Type B pancreatic cell (in vitro differentiated cells): ENCODE results near the gene RAB8B. TPM values are rescaled to one million over a fixed set of nuclear protein-coding genes. Genes with fewer than 3 reads are reported as not detected.

Source experiments
- DNase-seq: peaks from one replicate; pipeline ENCODE4 v3.0.0; 2021; ENCODE audit warnings: mixed read lengths; ENCODE audit not compliant: unreplicated experiment; ENCODE audit errors: extremely low spot score
- H3K27ac Mint-ChIP-seq: 2 replicates; pipeline ENCODE4 v1.8.0; 2021; ENCODE audit warnings: mild to moderate bottlenecking, mixed read lengths
- H3K27me3 Mint-ChIP-seq: 2 replicates; pipeline ENCODE4 v1.8.0; 2021; ENCODE audit warnings: mixed read lengths
- H3K36me3 Mint-ChIP-seq: 2 replicates; pipeline ENCODE4 v1.8.0; 2021; ENCODE audit warnings: mixed read lengths
- H3K4me1 Mint-ChIP-seq: one replicate; pipeline ENCODE4 v1.8.0; 2021; ENCODE audit warnings: mixed read lengths; ENCODE audit not compliant: unreplicated experiment
- H3K4me3 Mint-ChIP-seq: 2 replicates; pipeline ENCODE4 v1.8.0; 2021; ENCODE audit warnings: mild to moderate bottlenecking, mixed read lengths
- H3K9me3 Mint-ChIP-seq: 2 replicates; pipeline ENCODE4 v1.8.0; 2021; ENCODE audit warnings: mixed read lengths
- total RNA-seq: library from RNA; stranded (reverse); gene quantifications from 2 replicates; pipeline ENCODE4 v1.2.1, GENCODE V29; 2021; ENCODE audit warnings: low replicate concordance
- TF ChIP-seq, protein P1 (sequence below): fragments of 200-600 bp; sonication (generic); conservative IDR thresholded peaks from 2 replicates; pipeline ENCODE4 v1.5.0; 2021; ENCODE audit warnings: antibody characterized with exemption, mild to moderate bottlenecking

The RAB8B gene
- total RNA-seq, 1 donor from 2014 or later: 36.8 TPM

- Mint-ChIP-seq H3K4me3 (no peak overlapping the region), H3K36me3 (peaks cover 15% of the 10 kb centered on the region), H3K27ac (no peak overlapping the region), H3K9me3 (no peaks in the 10 kb centered on the region), H3K27me3 (no peaks in the 10 kb centered on the region), H3K4me1 (no peaks in the 10 kb centered on the region)
- DNase-seq: no peak
- TF ChIP-seq, protein P1, sequence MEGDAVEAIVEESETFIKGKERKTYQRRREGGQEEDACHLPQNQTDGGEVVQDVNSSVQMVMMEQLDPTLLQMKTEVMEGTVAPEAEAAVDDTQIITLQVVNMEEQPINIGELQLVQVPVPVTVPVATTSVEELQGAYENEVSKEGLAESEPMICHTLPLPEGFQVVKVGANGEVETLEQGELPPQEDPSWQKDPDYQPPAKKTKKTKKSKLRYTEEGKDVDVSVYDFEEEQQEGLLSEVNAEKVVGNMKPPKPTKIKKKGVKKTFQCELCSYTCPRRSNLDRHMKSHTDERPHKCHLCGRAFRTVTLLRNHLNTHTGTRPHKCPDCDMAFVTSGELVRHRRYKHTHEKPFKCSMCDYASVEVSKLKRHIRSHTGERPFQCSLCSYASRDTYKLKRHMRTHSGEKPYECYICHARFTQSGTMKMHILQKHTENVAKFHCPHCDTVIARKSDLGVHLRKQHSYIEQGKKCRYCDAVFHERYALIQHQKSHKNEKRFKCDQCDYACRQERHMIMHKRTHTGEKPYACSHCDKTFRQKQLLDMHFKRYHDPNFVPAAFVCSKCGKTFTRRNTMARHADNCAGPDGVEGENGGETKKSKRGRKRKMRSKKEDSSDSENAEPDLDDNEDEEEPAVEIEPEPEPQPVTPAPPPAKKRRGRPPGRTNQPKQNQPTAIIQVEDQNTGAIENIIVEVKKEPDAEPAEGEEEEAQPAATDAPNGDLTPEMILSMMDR: no peak
Measured at GRCh38 chr15:63308491-63308890, 119.1 kb downstream of the RAB8B start.

DNA sequence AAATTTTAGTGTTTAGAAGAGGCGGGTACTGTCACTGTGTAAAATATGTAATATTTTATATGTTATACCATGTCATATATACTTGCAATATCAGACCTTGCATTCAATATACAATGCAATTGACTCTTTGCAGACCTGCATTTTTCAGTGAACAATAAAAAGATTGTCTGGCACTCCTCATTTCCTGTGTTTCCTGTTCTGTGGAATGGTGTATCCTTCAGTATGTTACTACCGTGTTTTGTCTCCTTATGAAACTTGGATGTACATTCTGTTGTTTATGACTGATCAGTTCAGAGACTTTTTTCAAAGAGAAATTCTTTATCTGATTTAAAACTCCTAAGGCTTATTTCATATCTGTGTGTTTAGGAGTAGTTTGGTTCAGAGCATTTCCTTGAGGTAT lies 119.5 kb downstream of the RAB8B start:
- TF ChIP-seq, protein P1: no peak
- H3K27me3 Mint-ChIP-seq: no peaks in the 10 kb centered on the region
- H3K4me3 Mint-ChIP-seq: no peak overlapping the region
- DNase-seq: no peak
- H3K27ac Mint-ChIP-seq: no peak overlapping the region
- no peaks in the 10 kb centered on the region for H3K4me1 Mint-ChIP-seq
- H3K9me3 Mint-ChIP-seq: no peaks in the 10 kb centered on the region
- H3K36me3 Mint-ChIP-seq: peaks cover 15% of the 10 kb centered on the region

GRCh38 chr15:63310646-63311045 lies 121.2 kb downstream of the RAB8B start:
- Mint-ChIP-seq H3K9me3 (no peaks in the 10 kb centered on the region), H3K4me1 (no peaks in the 10 kb centered on the region), H3K4me3 (no peak overlapping the region), H3K27me3 (no peaks in the 10 kb centered on the region), H3K27ac (no peak overlapping the region), H3K36me3 (peaks cover 5% of the 10 kb centered on the region)
- TF ChIP-seq, protein P1: no peak
- no peak for DNase-seq

- Mint-ChIP-seq H3K9me3 (no peaks in the 10 kb centered on the region), H3K36me3 (no peaks in the 10 kb centered on the region), H3K27me3 (no peaks in the 10 kb centered on the region), H3K4me1 (no peaks in the 10 kb centered on the region), H3K27ac (no peak overlapping the region), H3K4me3 (no peak overlapping the region)
- TF ChIP-seq, protein P1: no peak
- DNase-seq: no peak
Measured at GRCh38 chr15:63312286-63312685, 122.9 kb downstream of the RAB8B start.

- Mint-ChIP-seq H3K4me3 (no peak overlapping the region), H3K36me3 (no peaks in the 10 kb centered on the region), H3K4me1 (no peaks in the 10 kb centered on the region), H3K27ac (no peak overlapping the region), H3K27me3 (no peaks in the 10 kb centered on the region), H3K9me3 (no peaks in the 10 kb centered on the region)
- no peak for DNase-seq
- TF ChIP-seq, protein P1: no peak
Measured at GRCh38 chr15:63313825-63314224, 124.4 kb downstream of the RAB8B start.

- TF ChIP-seq, protein P1: no peak
- Mint-ChIP-seq H3K27me3 (no peaks in the 10 kb centered on the region), H3K27ac (no peak overlapping the region), H3K36me3 (no peaks in the 10 kb centered on the region), H3K9me3 (no peaks in the 10 kb centered on the region), H3K4me3 (no peak overlapping the region), H3K4me1 (no peaks in the 10 kb centered on the region)
- no peak for DNase-seq
Measured at GRCh38 chr15:63314409-63314808, 125.0 kb downstream of the RAB8B start.
